B cell (primary cell): ENCODE results near the gene SLC23A2. TPM values are rescaled to one million over a fixed set of nuclear protein-coding genes. Genes with fewer than 3 reads are reported as not detected.
A peak's percentile ranks its signal among the peaks of the same experiment; 100 is the strongest.

ENCODE experiments used
- ATAC-seq: fragments of 200-7000 bp; cut with Tn5 transposase; one replicate; pipeline ENCODE4 v1.10.0; 2021; ENCODE audit warnings: low read depth, mild to moderate bottlenecking, moderate number of reproducible peaks, moderate library complexity
- CTCF ChIA-PET: fragments of 350-600 bp; sonication (Branson Sonifier 250); formaldehyde crosslinking; loops from one replicate; lab custom pipeline; 2021; ENCODE audit warnings: antibody characterized with exemption, inconsistent platforms; lab: Charles Lee
- POLR2A ChIA-PET: fragments of 350-600 bp; sonication (Branson Sonifier 250); formaldehyde crosslinking; loops from one replicate; lab custom pipeline; 2021; ENCODE audit warnings: antibody characterized with exemption; lab: Charles Lee
- DNase-seq: peaks from one replicate; pipeline ENCODE4 v3.0.0; 2013
- H2AFZ ChIP-seq: 2 replicates; pipeline ENCODE4 v1.6.1; 2012; ENCODE audit warnings: mild to moderate bottlenecking, low read depth, low read length; ENCODE audit not compliant: insufficient read depth, poor library complexity, severe bottlenecking
- H3K27ac ChIP-seq, 2 donors: 1 replicate in 1 of 2; 2 replicates in 1 of 2; pipeline ENCODE4 v1.5.1; 2012 to 2013; ENCODE audit warnings: low read length in 2 of 2, mild to moderate bottlenecking in 2 of 2, moderate library complexity in 1 of 2
- H3K27me3 ChIP-seq, 4 experiments: fragments of 200-600 bp in 1 of 4; sonication (generic) in 1 of 4; replicated peaks in 1 of 4; 1 replicate in 2 of 4; 2 replicates in 2 of 4; pipeline versions ENCODE4 v1.6.1 to v1.7.0; 2013 to 2016; ENCODE audit warnings: low read length in 3 of 4, mild to moderate bottlenecking in 2 of 4, mixed read lengths in 1 of 4, moderate library complexity in 1 of 4; ENCODE audit not compliant: insufficient read depth in 4 of 4, control insufficient read depth in 3 of 4; ENCODE audit errors: control extremely low read depth in 1 of 4
- H3K36me3 ChIP-seq, 2 experiments: replicated peaks in 1 of 2; 1 replicate in 1 of 2; 2 replicates in 1 of 2; pipeline versions ENCODE4 v1.6.1 to v1.7.1; 2013; ENCODE audit warnings: low read length in 1 of 2; ENCODE audit not compliant: insufficient read depth in 2 of 2, control insufficient read depth in 1 of 2; ENCODE audit errors: control extremely low read depth in 1 of 2, extremely low read depth in 1 of 2
- H3K4me1 ChIP-seq, 2 donors: fragments of 200-600 bp in 1 of 2; sonication (generic) in 1 of 2; 1 replicate in 1 of 2; 2 replicates in 1 of 2; pipeline versions ENCODE4 v1.5.1 to v1.6.1; 2013 to 2017; ENCODE audit warnings: low read length in 2 of 2; ENCODE audit not compliant: control insufficient read depth in 2 of 2, insufficient read depth in 2 of 2
- H3K4me2 ChIP-seq: replicated peaks from 2 replicates; pipeline ENCODE3; 2012; ENCODE audit warnings: mild to moderate bottlenecking, low read depth, low read length; ENCODE audit not compliant: poor library complexity, severe bottlenecking
- H3K4me3 ChIP-seq, 5 experiments: fragments of 200-600 bp in 1 of 5; sonication (generic) in 1 of 5; 1 replicate in 3 of 5; 2 replicates in 2 of 5; pipeline versions ENCODE4 v1.5.1 to v1.7.0; 2011 to 2016; ENCODE audit warnings: low read length in 4 of 5, mild to moderate bottlenecking in 4 of 5, low read depth in 2 of 5, control low read depth in 1 of 5, moderate library complexity in 1 of 5; ENCODE audit not compliant: insufficient read depth in 1 of 5; ENCODE audit errors: control extremely low read depth in 1 of 5, extremely low read depth in 1 of 5
- H3K79me2 ChIP-seq: fragments of 200-600 bp; sonication (generic); one replicate; pipeline ENCODE4 v1.6.0; 2016; ENCODE audit warnings: low read length; ENCODE audit not compliant: control insufficient read depth, insufficient read depth
- H3K9ac ChIP-seq: fragments of 200-600 bp; sonication (generic); 2 replicates; pipeline ENCODE4 v1.6.1; 2017; ENCODE audit warnings: mild to moderate bottlenecking, low read length, moderate library complexity
- H3K9me3 ChIP-seq, 3 donors: one replicate each; pipeline versions ENCODE4 v1.6.1 to v1.7.1; 2013; ENCODE audit warnings: low read length in 2 of 3; ENCODE audit not compliant: control insufficient read depth in 2 of 3, insufficient read depth in 1 of 3; ENCODE audit errors: control extremely low read depth in 1 of 3
- H4K20me1 ChIP-seq: 2 replicates; pipeline ENCODE4 v1.6.0; 2012; ENCODE audit warnings: mild to moderate bottlenecking, low read length; ENCODE audit not compliant: insufficient read depth, control insufficient read depth, poor library complexity, severe bottlenecking
- H3K27ac Mint-ChIP-seq: one replicate; pipeline ENCODE4 v1.8.0; 2021; ENCODE audit warnings: mixed read lengths
- H3K27me3 Mint-ChIP-seq: one replicate; pipeline ENCODE4 v1.8.0; 2021; ENCODE audit warnings: mixed read lengths
- H3K4me1 Mint-ChIP-seq: one replicate; pipeline ENCODE4 v1.8.0; 2021; ENCODE audit warnings: mixed read lengths
- H3K4me3 Mint-ChIP-seq: one replicate; pipeline ENCODE4 v1.8.0; 2021; ENCODE audit warnings: mixed read lengths
- H3K9me3 Mint-ChIP-seq: one replicate; pipeline ENCODE4 v1.8.0; 2022; ENCODE audit warnings: mixed read lengths; ENCODE audit not compliant: insufficient read depth
- CTCF ChIP-seq: fragments of 200-600 bp; IDR thresholded peaks from one replicate; pipeline ENCODE4 v1.8.0; 2022; ENCODE audit warnings: antibody characterized with exemption, mild to moderate bottlenecking
- EZH2 ChIP-seq: IDR thresholded peaks from 2 replicates; pipeline ENCODE4 v1.6.1; 2012; ENCODE audit warnings: borderline replicate concordance, low read depth, mild to moderate bottlenecking, moderate library complexity, low read length; ENCODE audit not compliant: insufficient read depth, poor library complexity, severe bottlenecking
- WGBS: methylation state at CpG from one replicate; pipeline ENCODE4 v1.1.5; 2013; ENCODE audit warnings: missing lambda C conversion rate; ENCODE audit not compliant: insufficient coverage; 5-methylcytosine and 5-hydroxymethylcytosine counted together
- intact Hi-C: fragments of 100-400 bp; cut with micrococcal nuclease; formaldehyde crosslinking; loops from one replicate; pipeline ENCODE4 v1.10.0; 2022
- polyA plus RNA-seq: library from polyadenylated mRNA; depleted of rRNA; stranded (reverse); fragments of >200 nt; gene quantifications from 2 replicates; pipeline ENCODE4 v1.2.3, GENCODE V29; 2012
- total RNA-seq, 2 donors: library from RNA; stranded (reverse); fragments of 120-200 nt in 1 of 2; gene quantifications; 1 replicate in 1 of 2; 2 replicates in 1 of 2; pipeline versions ENCODE4 v1.2.3 to v1.2.4, GENCODE V29; 2013 to 2022

SLC23A2 gene
- total and polyA plus RNA-seq, 2 donors (not counting 1 experiment from before 2014, with no cell fraction given) = 23.6 to 70.7 TPM

- Histone ChIP-seq H3K36me3 (peaks cover 21 to 52% of the 10 kb centered on the region in 2 experiments), H3K9ac (no peak overlapping the region), H3K27ac (peak overlapping the region in 1 of 2 donors; percentile 54), H3K4me3 (no peak overlapping the region), H3K9me3 (peaks cover 0 to 4% (median 0%) of the 10 kb centered on the region in 3 donors), H3K79me2 (peaks cover 76% of the 10 kb centered on the region), H2AFZ (no peak overlapping the region), H3K27me3 (no peaks in the 10 kb centered on the region), H3K4me2 (peak overlapping the region; percentile 27), H3K4me1 (peaks cover 44 to 63% of the 10 kb centered on the region in 2 donors), H4K20me1 (peaks cover 13% of the 10 kb centered on the region)
- ChIA-PET CTCF (interaction anchor here (1.5 kb wide), 1 partner anchor 24 kb away, joined by 3 read pairs; no protein-coding TSS in a partner anchor), POLR2A (interaction anchor here (0.6 kb wide), 1 partner anchor 17 kb away, joined by 4 read pairs; no protein-coding TSS in a partner anchor)
- H3K27ac Mint-ChIP-seq = peak overlapping the region; percentile 59
- ATAC-seq (no peak), DNase-seq (no peak)
- no peaks in the 10 kb centered on the region for H3K27me3 Mint-ChIP-seq
- 96% methylated on average over 4 of the region's 4 CpGs for WGBS
- TF ChIP-seq EZH2 (no peak), CTCF (no peak)
- intact Hi-C loops = loop anchor here (10.0 kb wide), 1 partner anchor 45 kb away; no protein-coding TSS in a partner anchor
- peaks cover 65% of the 10 kb centered on the region for H3K4me1 Mint-ChIP-seq
- H3K4me3 Mint-ChIP-seq = peak overlapping the region; percentile 32
- H3K9me3 Mint-ChIP-seq = no peaks in the 10 kb centered on the region
Measured at GRCh38 chr20:4819901-4820300, 181.4 kb downstream of the SLC23A2 start.

GRCh38 chr20:4817230-4817671 lies 184.1 kb downstream of the SLC23A2 start:
- TF ChIP-seq EZH2 = no peak
- no peak for TF ChIP-seq CTCF
- Mint-ChIP-seq H3K4me1 (peaks cover 85% of the 10 kb centered on the region), H3K4me3 (peak overlapping the region; percentile 29), H3K27me3 (no peaks in the 10 kb centered on the region), H3K27ac (peak overlapping the region; percentile 68), H3K9me3 (no peaks in the 10 kb centered on the region)
- H2AFZ ChIP-seq = no peak overlapping the region
- intact Hi-C loops = loop anchor here (10.0 kb wide), 1 partner anchor 48 kb away; no protein-coding TSS in a partner anchor
- peaks cover 64 to 82% of the 10 kb centered on the region in 2 donors for H3K4me1 ChIP-seq
- peaks cover 19 to 52% of the 10 kb centered on the region in 2 experiments for H3K36me3 ChIP-seq
- DNase-seq (no peak), ATAC-seq (no peak)
- H3K79me2 ChIP-seq = peaks cover 71% of the 10 kb centered on the region
- POLR2A ChIA-PET = no interaction called here
- H4K20me1 ChIP-seq = peaks cover 13% of the 10 kb centered on the region
- peaks cover 0 to 4% (median 0%) of the 10 kb centered on the region in 3 donors for H3K9me3 ChIP-seq
- CTCF ChIA-PET = no interaction called here
- WGBS = no CpG with 5 or more reads among the region's 3 CpGs
- H3K9ac ChIP-seq = no peak overlapping the region
- H3K27ac ChIP-seq = peak overlapping the region in 1 of 2 donors; percentile 42
- H3K4me3 ChIP-seq = no peak overlapping the region
- H3K27me3 ChIP-seq = no peaks in the 10 kb centered on the region
- H3K4me2 ChIP-seq = no peak overlapping the region
